ENCODE measurements around the gene COL11A2.

The COL11A2 gene

DNA sequence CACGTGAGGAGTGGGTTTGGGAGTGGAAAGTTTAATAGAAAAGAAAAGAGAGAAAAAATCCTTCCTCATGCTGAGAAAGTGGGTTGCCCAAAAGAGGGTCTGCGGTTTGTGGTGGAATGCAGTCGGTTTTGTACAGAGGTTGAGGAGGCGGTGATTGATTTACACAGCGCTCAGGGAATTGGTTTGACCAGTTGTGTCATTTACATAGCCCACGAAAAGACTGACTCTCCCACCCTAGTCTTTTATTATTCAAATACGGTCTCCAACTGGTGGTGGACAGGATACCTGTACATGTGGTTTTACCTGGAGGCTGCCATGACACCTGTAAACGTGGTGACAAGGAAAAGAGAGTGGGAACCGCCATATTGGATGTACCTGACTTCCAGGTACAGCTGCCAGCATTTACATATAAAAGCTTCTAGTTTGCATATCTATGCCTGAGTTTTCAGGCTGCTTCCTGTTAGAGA is 74.4 kb downstream of the COL11A2 start:
- DNase-seq (ENCODE audit: low read depth in 3 of 3) = no peak

DNA sequence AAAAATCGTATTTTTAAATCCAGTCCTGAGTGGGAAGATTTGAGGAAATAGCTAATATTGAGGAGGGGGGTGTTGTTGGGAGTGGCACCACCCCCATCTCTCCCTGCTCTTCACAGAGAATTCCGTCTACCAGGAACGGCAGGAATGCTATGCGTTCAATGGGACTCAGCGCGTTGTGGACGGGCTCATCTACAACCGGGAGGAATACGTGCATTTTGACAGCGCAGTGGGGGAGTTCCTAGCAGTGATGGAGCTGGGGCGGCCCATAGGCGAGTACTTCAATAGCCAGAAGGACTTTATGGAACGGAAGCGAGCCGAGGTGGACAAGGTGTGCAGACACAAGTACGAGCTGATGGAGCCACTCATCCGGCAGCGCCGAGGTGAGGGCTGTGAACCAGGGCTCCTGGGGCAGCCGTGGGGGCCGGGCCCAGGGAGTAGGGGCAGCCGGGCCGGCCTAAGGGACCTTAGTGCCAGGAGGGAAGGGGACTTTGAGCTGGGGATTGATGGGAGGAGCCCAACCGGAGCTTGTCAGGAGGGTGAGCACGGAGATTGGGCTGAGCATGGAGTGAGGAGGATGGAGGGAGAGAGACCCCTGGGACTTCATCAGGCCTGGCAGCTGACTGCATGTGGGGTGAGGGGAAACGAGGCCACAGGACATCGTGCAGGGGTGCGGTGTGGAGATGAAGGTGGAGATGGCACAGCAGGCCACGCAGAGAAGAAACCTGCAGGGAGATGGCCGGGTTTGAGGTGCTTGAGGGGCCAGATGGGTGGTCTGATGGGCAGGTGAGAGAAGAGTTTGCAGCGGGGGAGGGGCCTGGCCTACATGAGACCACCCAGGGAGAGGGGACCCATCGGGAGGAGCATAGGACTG is 75.2 kb downstream of the COL11A2 start:
- DNase-seq (ENCODE audit: low read depth in 3 of 3) = no peak

DNA sequence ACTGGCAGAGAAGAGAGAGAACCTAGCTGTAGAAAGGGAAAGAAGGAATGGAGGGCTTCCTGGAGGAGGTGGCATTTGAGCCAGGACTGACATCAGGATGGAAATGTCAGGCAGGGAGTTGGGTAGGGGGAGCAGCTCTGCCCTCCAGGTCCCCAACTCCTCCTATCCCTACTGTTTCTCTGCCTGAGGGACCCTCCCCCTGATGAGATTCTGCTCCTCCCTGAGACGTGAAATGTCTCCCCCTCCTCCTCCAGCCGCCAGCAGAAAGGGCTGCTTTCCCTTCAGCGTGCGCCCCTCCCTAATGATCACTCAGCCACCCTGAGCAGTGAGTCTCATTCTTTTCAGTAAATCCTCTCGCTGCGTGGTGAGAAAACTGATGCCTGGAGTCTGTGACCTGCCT is 75.8 kb downstream of the COL11A2 start:
- no peak for DNase-seq (ENCODE audit: low read depth in 3 of 3)

DNA sequence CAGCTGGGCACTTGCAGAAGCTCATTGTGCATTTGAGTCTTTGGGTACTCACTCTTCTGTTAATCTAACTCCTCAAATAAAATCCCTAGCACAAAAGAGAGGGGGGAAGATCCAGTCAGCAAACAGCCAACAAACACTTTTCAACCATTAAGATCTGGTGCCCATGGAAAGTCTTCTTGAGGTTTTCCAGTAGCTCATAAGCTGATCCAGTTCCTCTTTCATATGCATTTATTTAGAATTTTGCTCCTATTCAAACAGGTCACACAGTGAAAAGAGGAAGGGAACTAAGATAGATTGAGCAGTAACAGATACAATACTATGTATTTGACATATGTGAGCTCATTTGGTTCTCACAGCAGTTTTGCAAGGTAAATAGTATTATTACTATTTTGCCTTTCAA is 77.9 kb downstream of the COL11A2 start:
- DNase-seq (ENCODE audit: low read depth in 3 of 3) = no peak

DNA sequence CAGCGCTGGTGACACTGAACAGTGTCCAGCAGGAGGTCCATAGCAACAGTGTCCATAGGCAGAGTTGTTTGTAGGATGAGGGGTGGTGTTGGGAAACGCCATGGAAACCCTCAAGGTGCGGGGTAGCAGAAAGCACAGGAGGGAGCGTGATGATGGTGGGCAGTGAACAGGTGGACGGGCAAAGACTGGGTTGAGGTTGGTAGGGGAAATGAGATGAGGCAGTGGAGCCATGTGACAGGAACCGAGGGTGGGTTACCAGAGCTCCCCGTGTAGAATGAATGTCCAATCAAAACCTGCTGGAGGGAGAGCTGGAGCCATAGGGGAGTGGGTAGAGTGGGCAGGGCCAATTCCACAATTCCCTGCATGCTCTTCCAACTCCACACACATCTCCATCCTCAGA is 78.5 kb downstream of the COL11A2 start:
- no peak for DNase-seq (ENCODE audit: low read depth in 3 of 3)
